SU-DHL-6 (cell line): ENCODE measurements around the gene ST3GAL3.

Experiments used
- H2AFZ ChIP-seq: fragments of 200-600 bp; sonication (generic); 2 replicates; pipeline ENCODE4 v1.6.1; 2014; ENCODE audit warnings: low read depth, mild to moderate bottlenecking, moderate library complexity, mixed read lengths, antibody characterized with exemption, low read length; ENCODE audit not compliant: severe bottlenecking
- H3F3A ChIP-seq: fragments of 200-600 bp; shearing (Covaris generic); 2 replicates; pipeline ENCODE4 v1.6.0; 2016; ENCODE audit warnings: antibody characterized with exemption, mild to moderate bottlenecking; ENCODE audit not compliant: insufficient read depth
- H3K27ac ChIP-seq: fragments of 200-600 bp; sonication (generic); 2 replicates; pipeline ENCODE4 v1.5.1; 2016; ENCODE audit warnings: low read depth, mild to moderate bottlenecking, low read length, moderate library complexity, mixed read lengths
- H3K27me3 ChIP-seq: fragments of 200-600 bp; sonication (generic), shearing (Covaris generic); 2 replicates; pipeline ENCODE4 v1.6.0; 2014; ENCODE audit warnings: mild to moderate bottlenecking, low read length
- H3K36me3 ChIP-seq: fragments of 200-600 bp; sonication (generic); 2 replicates; pipeline ENCODE4 v1.6.1; 2014; ENCODE audit warnings: mild to moderate bottlenecking, low read length, mixed read lengths
- H3K4me2 ChIP-seq: fragments of 300-600, 200-600 bp; shearing (Covaris generic), sonication (generic); 2 replicates; pipeline ENCODE4 v1.6.0; 2014; ENCODE audit warnings: low read length, low read depth, mild to moderate bottlenecking; ENCODE audit not compliant: poor library complexity, severe bottlenecking
- H3K4me3 ChIP-seq: fragments of 200-600 bp; sonication (generic); 2 replicates; pipeline ENCODE4 v1.5.1; 2014; ENCODE audit warnings: antibody characterized with exemption, low read length, mild to moderate bottlenecking, mixed read lengths; ENCODE audit not compliant: insufficient read depth, poor library complexity, severe bottlenecking
- H3K79me2 ChIP-seq: fragments of 200-600 bp; sonication (generic); 2 replicates; pipeline ENCODE4 v1.6.1; 2014; ENCODE audit warnings: mild to moderate bottlenecking, low read length, moderate library complexity; ENCODE audit not compliant: insufficient read depth
- H3K9ac ChIP-seq: fragments of 200-600 bp; sonication (generic); 2 replicates; pipeline ENCODE4 v1.7.0; 2014; ENCODE audit warnings: mild to moderate bottlenecking, low read length
- H3K9me2 ChIP-seq: fragments of 200-600 bp; sonication (generic); replicated peaks from 2 replicates; pipeline ENCODE4 v1.6.1; 2014; ENCODE audit warnings: low read length; ENCODE audit not compliant: insufficient read depth
- H3K9me3 ChIP-seq: fragments of 200-600 bp; sonication (generic); 2 replicates; pipeline ENCODE4 v1.6.1; 2014; ENCODE audit warnings: low read length, mixed read lengths; ENCODE audit not compliant: insufficient read depth
- H4K20me1 ChIP-seq: fragments of 200-600 bp; sonication (generic); 2 replicates; pipeline ENCODE4 v1.6.1; 2014; ENCODE audit warnings: low read depth, mild to moderate bottlenecking, antibody characterized with exemption, low read length, moderate library complexity, mixed read lengths
- CTCF ChIP-seq: fragments of 200-600 bp; sonication (generic); IDR thresholded peaks from one replicate; pipeline ENCODE4 v1.5.1; 2017; ENCODE audit warnings: antibody characterized with exemption, mild to moderate bottlenecking, low read length, moderate library complexity; ENCODE audit not compliant: insufficient read depth, poor library complexity, severe bottlenecking
- EZH2phosphoT487 ChIP-seq: fragments of 200-600 bp; sonication (generic), shearing (Covaris generic); conservative IDR thresholded peaks from 2 replicates; pipeline ENCODE4 v1.6.1; 2018; ENCODE audit warnings: mild to moderate bottlenecking, antibody characterized with exemption, low read length, moderate library complexity, mixed read lengths

The ST3GAL3 gene

GRCh38 chr1:43786960-43787359, 79.6 kb downstream of the ST3GAL3 start:
- no peaks in the 10 kb centered on the region for H3K9me3 ChIP-seq
- H3K79me2 ChIP-seq: no peaks in the 10 kb centered on the region
- no peaks in the 10 kb centered on the region for H4K20me1 ChIP-seq
- no peaks in the 10 kb centered on the region for H3F3A ChIP-seq
- no peak overlapping the region for H3K9ac ChIP-seq
- no peak overlapping the region for H3K4me3 ChIP-seq
- H3K27me3 ChIP-seq: no peaks in the 10 kb centered on the region
- H3K36me3 ChIP-seq: no peaks in the 10 kb centered on the region
- TF ChIP-seq EZH2phosphoT487 (no peak), CTCF (no peak)
- no peak overlapping the region for H2AFZ ChIP-seq
- H3K9me2 ChIP-seq: no peaks in the 10 kb centered on the region
- H3K27ac ChIP-seq: no peak overlapping the region
- H3K4me2 ChIP-seq: no peak overlapping the region

- H4K20me1 ChIP-seq: no peaks in the 10 kb centered on the region
- H3K36me3 ChIP-seq: no peaks in the 10 kb centered on the region
- TF ChIP-seq EZH2phosphoT487: no peak
- no peak for TF ChIP-seq CTCF
- H3K79me2 ChIP-seq: no peaks in the 10 kb centered on the region
- H3K27ac ChIP-seq: no peak overlapping the region
- H3F3A ChIP-seq: no peaks in the 10 kb centered on the region
- no peaks in the 10 kb centered on the region for H3K9me2 ChIP-seq
- no peak overlapping the region for H3K4me3 ChIP-seq
- no peaks in the 10 kb centered on the region for H3K27me3 ChIP-seq
- no peak overlapping the region for H3K4me2 ChIP-seq
- H3K9me3 ChIP-seq: no peaks in the 10 kb centered on the region
- H3K9ac ChIP-seq: no peak overlapping the region
- no peak overlapping the region for H2AFZ ChIP-seq
These were observed 82.5 kb downstream of the ST3GAL3 start for GRCh38 chr1:43789604-43790550.

GRCh38 chr1:43791243-43791642, 83.9 kb downstream of the ST3GAL3 start:
- Histone ChIP-seq H3K4me3 (no peak overlapping the region), H3K9me3 (no peaks in the 10 kb centered on the region), H3K79me2 (no peaks in the 10 kb centered on the region), H3K9me2 (no peaks in the 10 kb centered on the region), H2AFZ (no peak overlapping the region), H3K27me3 (no peaks in the 10 kb centered on the region), H3K9ac (no peak overlapping the region), H3K4me2 (no peak overlapping the region), H3K36me3 (no peaks in the 10 kb centered on the region), H3F3A (no peaks in the 10 kb centered on the region), H4K20me1 (no peaks in the 10 kb centered on the region), H3K27ac (no peak overlapping the region)
- TF ChIP-seq EZH2phosphoT487: no peak
- TF ChIP-seq CTCF: no peak
